OCI-LY3 (cell line): ENCODE measurements around the gene CHCHD5.

ENCODE experiments used
- H2AFZ ChIP-seq: fragments of 200-600, 300-600 bp; shearing (Covaris generic); 2 replicates; pipeline ENCODE4 v1.6.0; 2014; ENCODE audit warnings: antibody characterized with exemption, low read depth, low read length
- H3K27ac ChIP-seq: fragments of 200-600, 300-600 bp; sonication (generic); 2 replicates; pipeline ENCODE4 v1.5.1; 2014; ENCODE audit warnings: mild to moderate bottlenecking, low read length, moderate library complexity, mixed read lengths
- H3K27me3 ChIP-seq: fragments of 200-600, 300-600 bp; sonication (generic); 2 replicates; pipeline ENCODE4 v1.6.1; 2014; ENCODE audit warnings: low read depth, low read length, mixed read lengths
- H3K36me3 ChIP-seq: fragments of 200-600, 300-600 bp; sonication (generic); replicated peaks from 2 replicates; pipeline ENCODE3; 2014; ENCODE audit warnings: low read depth, low read length, mixed read lengths
- H3K4me1 ChIP-seq: fragments of 300-600, 200-600 bp; sonication (generic); 2 replicates; pipeline ENCODE4 v1.6.1; 2014; ENCODE audit warnings: low read length, mixed read lengths
- H3K4me2 ChIP-seq: fragments of 200-600, 300-600 bp; sonication (generic); 2 replicates; pipeline ENCODE4 v1.6.1; 2014; ENCODE audit warnings: low read length, mixed read lengths
- H3K4me3 ChIP-seq: fragments of 300-600, 200-600 bp; sonication (generic); 2 replicates; pipeline ENCODE4 v1.5.1; 2014; ENCODE audit warnings: antibody characterized with exemption, mild to moderate bottlenecking, low read length, moderate library complexity
- H3K79me2 ChIP-seq: fragments of 300-600, 200-600 bp; shearing (Covaris generic); 2 replicates; pipeline ENCODE4 v1.6.1; 2014; ENCODE audit warnings: mild to moderate bottlenecking, low read length, mixed read lengths
- H3K9ac ChIP-seq: fragments of 300-600, 200-600 bp; shearing (Covaris generic); 2 replicates; pipeline ENCODE4 v1.6.0; 2014; ENCODE audit warnings: mild to moderate bottlenecking, low read length, moderate library complexity
- H3K9me3 ChIP-seq: fragments of 200-600, 300-600 bp; shearing (Covaris generic); 2 replicates; pipeline ENCODE4 v1.6.1; 2014; ENCODE audit warnings: low read length, mixed read lengths; ENCODE audit not compliant: insufficient read depth
- H4K20me1 ChIP-seq: fragments of 200-600, 300-600 bp; sonication (generic); 2 replicates; pipeline ENCODE4 v1.6.1; 2016; ENCODE audit warnings: low read length, mixed read lengths; ENCODE audit not compliant: insufficient read depth
- EZH2phosphoT487 ChIP-seq: fragments of 200-600 bp; shearing (Covaris generic); IDR thresholded peaks from 2 replicates; pipeline ENCODE4 v1.6.1; 2018; ENCODE audit warnings: antibody characterized with exemption, mixed run types, low read depth
- TF ChIP-seq, protein P1 (sequence below): fragments of 200-600, 300-600 bp; sonication (generic); IDR thresholded peaks from 2 replicates; pipeline ENCODE4 v1.5.1; 2014; ENCODE audit warnings: antibody characterized with exemption, low read length, low read depth

CHCHD5 gene

DNA sequence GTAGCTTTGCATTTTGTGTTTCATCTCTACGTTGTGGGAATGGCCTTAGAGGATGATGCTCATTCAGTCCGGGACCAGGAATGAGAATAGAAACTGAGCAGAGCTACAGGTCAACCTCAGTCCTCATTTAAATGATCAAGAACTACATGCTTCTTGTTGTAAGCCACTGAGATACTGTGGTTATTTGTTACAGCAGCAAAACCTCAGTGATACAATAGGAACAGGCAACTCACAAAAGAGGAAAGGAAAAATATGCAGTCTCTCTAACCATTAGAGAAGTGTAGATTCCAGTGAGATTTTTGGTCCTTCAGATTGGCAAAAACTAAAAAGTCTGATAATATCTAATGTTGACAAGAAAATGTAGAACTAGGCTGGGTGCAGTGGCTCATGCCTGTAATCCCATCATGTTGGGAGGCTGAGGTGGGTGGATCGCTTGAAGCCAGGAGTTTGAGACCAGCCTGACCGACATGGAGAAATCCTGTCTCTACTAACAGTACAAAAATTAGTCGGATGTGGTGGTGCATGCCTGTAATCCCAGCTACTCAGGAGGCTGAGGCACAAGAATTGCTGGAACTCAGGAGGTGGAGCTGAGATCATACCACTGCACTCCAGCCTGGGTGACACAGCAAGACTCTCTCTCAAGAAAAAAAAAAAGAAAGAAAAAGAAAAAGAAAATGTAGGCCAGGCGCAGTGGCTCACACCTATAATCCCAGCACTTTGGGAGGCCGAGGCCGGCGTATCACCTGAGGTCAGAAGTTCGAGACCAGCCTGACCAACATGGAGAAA, 13.3 kb downstream of the CHCHD5 start:
- no peaks in the 10 kb centered on the region for H3K9me3 ChIP-seq
- TF ChIP-seq, protein P1, sequence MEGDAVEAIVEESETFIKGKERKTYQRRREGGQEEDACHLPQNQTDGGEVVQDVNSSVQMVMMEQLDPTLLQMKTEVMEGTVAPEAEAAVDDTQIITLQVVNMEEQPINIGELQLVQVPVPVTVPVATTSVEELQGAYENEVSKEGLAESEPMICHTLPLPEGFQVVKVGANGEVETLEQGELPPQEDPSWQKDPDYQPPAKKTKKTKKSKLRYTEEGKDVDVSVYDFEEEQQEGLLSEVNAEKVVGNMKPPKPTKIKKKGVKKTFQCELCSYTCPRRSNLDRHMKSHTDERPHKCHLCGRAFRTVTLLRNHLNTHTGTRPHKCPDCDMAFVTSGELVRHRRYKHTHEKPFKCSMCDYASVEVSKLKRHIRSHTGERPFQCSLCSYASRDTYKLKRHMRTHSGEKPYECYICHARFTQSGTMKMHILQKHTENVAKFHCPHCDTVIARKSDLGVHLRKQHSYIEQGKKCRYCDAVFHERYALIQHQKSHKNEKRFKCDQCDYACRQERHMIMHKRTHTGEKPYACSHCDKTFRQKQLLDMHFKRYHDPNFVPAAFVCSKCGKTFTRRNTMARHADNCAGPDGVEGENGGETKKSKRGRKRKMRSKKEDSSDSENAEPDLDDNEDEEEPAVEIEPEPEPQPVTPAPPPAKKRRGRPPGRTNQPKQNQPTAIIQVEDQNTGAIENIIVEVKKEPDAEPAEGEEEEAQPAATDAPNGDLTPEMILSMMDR = no peak
- TF ChIP-seq EZH2phosphoT487 = no peak
- H3K27ac ChIP-seq = no peak overlapping the region
- no peaks in the 10 kb centered on the region for H3K27me3 ChIP-seq
- H3K36me3 ChIP-seq = no peaks in the 10 kb centered on the region
- no peaks in the 10 kb centered on the region for H3K4me1 ChIP-seq
- no peaks in the 10 kb centered on the region for H4K20me1 ChIP-seq
- H3K4me2 ChIP-seq = no peak overlapping the region
- no peak overlapping the region for H2AFZ ChIP-seq
- H3K9ac ChIP-seq = no peak overlapping the region
- no peak overlapping the region for H3K4me3 ChIP-seq
- no peaks in the 10 kb centered on the region for H3K79me2 ChIP-seq

DNA sequence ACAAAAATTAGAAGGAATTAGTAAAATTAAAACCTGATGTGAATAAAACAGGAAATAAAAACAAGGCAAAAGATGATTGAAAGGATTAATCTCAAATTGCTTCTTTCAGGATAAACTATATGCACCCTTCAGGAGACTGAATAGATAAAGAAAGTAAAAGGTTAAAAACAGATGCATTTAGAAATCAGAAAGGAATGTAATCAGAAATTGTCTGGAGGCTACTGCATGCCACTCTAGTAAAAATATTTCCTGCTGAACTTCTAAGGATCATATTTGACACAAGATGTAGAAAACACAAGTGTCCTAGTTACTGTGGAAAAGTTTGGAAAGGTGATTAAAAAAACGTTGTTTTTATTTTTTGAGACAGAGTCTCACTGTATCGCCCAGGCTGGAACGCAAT, 16.2 kb downstream of the CHCHD5 start:
- Histone ChIP-seq H3K4me2 (peak overlapping the region; percentile 84; the same call in 1 of the 2 replicates), H3K27ac (no peak overlapping the region), H4K20me1 (no peaks in the 10 kb centered on the region), H3K36me3 (no peaks in the 10 kb centered on the region), H3K4me3 (no peak overlapping the region), H3K4me1 (no peaks in the 10 kb centered on the region), H2AFZ (no peak overlapping the region), H3K9ac (no peak overlapping the region), H3K27me3 (no peaks in the 10 kb centered on the region), H3K9me3 (no peaks in the 10 kb centered on the region), H3K79me2 (no peaks in the 10 kb centered on the region)
- TF ChIP-seq EZH2phosphoT487 = no peak

DNA sequence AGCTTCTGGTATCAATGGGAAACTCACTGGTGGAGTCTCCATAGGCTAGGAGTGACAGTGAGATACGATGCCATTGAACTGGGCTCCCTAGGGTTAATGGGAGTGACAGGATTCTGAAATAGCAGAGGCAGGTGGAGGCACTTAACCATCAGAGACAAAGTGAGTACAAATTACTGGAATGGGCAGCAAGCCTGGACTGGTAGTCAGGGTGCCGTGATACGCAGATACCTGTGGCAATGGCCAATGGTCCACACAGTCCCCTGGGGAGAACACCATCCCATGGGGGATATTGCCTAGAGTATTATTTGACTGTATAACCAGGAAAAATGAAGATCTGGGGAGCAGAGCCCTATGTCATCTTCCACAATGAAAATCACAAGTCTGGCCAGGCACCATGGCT, 17.3 kb downstream of the CHCHD5 start:
- Histone ChIP-seq H3K36me3 (no peaks in the 10 kb centered on the region), H3K4me1 (no peaks in the 10 kb centered on the region), H3K9me3 (no peaks in the 10 kb centered on the region), H2AFZ (no peak overlapping the region), H3K79me2 (no peaks in the 10 kb centered on the region), H3K4me3 (no peak overlapping the region), H4K20me1 (no peaks in the 10 kb centered on the region), H3K4me2 (no peak overlapping the region), H3K27ac (no peak overlapping the region), H3K9ac (no peak overlapping the region), H3K27me3 (no peaks in the 10 kb centered on the region)
- TF ChIP-seq, protein P1 = no peak
- no peak for TF ChIP-seq EZH2phosphoT487

DNA sequence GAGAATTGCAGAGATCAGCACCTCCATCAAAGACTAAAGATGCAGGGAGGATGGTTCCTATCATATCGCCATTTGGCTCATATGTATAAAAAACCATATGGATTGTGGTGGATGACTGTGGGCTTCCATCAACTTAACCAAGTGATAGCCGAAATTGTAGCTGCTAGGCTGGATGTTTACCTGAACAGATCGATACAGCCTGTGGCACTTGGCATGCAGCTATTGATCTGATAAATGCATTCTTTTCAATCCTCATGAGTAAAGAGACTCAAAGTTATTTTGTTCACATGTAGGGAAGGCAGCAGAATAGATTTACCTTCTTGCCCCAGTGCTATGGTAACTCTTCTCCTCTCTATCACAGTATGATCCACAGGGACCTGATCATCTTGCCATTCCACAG, 18.5 kb downstream of the CHCHD5 start:
- Histone ChIP-seq H2AFZ (no peak overlapping the region), H3K4me1 (no peaks in the 10 kb centered on the region), H3K27me3 (no peaks in the 10 kb centered on the region), H3K79me2 (no peaks in the 10 kb centered on the region), H3K4me2 (no peak overlapping the region), H3K9me3 (no peaks in the 10 kb centered on the region), H4K20me1 (no peaks in the 10 kb centered on the region), H3K4me3 (no peak overlapping the region), H3K36me3 (no peaks in the 10 kb centered on the region), H3K27ac (no peak overlapping the region), H3K9ac (no peak overlapping the region)
- no peak for TF ChIP-seq EZH2phosphoT487
- TF ChIP-seq, protein P1 = no peak
